HG02678 (cell line): Measurements from ENCODE around the gene PAX7.
"Not testable (repeated sequence)": the region's sequence is repeated elsewhere in the genome, so short reads cannot be mapped to it uniquely, and the experiment has no call there.

ENCODE experiments used
- ATAC-seq: cut with Tn5 transposase; IDR thresholded peaks from one replicate; pipeline ENCODE4 v1.9.1; 2021; ENCODE audit warnings: mild to moderate bottlenecking, moderate library complexity; ENCODE audit not compliant: unreplicated experiment

PAX7 gene

GRCh38 chr1:18748435-18748834 is 117.8 kb downstream of the PAX7 start:
- ATAC-seq = no peak

- ATAC-seq = no peak
Measured at GRCh38 chr1:18749569-18749968, 118.9 kb downstream of the PAX7 start.

DNA sequence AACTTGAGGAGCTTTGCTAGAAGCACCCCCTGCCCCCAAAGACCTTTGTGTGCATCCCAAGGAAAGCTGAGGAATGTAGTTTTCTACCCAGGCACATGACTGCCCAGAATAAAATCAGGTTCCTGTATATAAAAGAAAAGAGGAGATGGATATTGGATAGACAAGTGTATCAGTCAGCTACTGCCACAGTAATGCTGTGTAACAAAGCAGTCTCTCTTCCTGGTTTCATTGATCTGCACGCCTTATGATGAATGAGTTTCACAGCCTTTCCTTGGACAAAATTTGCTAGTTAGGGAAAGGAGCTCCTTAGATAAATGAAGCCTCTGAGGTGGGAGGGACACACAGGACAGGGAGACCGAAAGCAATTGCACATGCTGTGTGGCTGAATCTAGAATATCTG is 120.0 kb downstream of the PAX7 start:
- no peak for ATAC-seq

DNA sequence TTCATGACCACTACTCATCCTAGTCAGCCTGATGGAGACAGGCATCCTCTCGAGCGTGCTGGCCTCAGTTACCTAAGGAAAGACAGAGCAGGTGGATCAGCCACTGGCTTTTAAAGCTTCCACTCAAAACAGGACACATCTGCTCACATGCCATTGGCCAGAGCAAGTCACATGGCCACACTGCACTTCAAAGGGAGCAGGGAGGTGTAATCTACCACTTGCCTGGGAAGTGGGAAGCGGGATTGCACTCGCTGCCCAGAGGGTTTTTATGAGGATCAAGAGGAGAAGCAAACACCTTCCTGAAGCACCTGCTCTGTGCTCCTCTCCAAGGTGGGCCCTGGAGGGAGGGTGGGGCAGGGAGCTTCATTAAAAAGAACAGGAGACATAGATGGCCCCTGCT is 120.8 kb downstream of the PAX7 start:
- ATAC-seq = no peak

GRCh38 chr1:18752409-18752808 is 121.8 kb downstream of the PAX7 start:
- ATAC-seq = no peak

DNA sequence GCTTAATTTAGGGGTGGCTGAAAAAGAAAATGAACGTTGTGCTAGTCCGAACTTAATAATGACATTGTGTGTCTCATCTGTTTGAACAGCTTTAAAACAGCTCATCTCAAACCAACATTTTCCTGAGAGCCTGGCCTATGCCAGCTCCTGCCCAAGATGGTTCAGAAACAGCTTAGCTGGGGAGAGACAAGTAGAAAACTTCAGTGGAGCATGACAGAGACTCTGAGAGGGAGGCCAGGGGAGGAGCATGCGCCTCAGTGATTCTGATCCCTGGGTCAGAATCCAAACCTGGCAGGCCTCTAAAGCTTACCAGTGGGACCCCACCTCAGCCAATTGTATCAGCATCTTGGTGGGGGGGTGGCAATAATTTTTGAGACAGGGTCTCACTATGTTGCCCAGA is 129.5 kb downstream of the PAX7 start:
- no peak for ATAC-seq

DNA sequence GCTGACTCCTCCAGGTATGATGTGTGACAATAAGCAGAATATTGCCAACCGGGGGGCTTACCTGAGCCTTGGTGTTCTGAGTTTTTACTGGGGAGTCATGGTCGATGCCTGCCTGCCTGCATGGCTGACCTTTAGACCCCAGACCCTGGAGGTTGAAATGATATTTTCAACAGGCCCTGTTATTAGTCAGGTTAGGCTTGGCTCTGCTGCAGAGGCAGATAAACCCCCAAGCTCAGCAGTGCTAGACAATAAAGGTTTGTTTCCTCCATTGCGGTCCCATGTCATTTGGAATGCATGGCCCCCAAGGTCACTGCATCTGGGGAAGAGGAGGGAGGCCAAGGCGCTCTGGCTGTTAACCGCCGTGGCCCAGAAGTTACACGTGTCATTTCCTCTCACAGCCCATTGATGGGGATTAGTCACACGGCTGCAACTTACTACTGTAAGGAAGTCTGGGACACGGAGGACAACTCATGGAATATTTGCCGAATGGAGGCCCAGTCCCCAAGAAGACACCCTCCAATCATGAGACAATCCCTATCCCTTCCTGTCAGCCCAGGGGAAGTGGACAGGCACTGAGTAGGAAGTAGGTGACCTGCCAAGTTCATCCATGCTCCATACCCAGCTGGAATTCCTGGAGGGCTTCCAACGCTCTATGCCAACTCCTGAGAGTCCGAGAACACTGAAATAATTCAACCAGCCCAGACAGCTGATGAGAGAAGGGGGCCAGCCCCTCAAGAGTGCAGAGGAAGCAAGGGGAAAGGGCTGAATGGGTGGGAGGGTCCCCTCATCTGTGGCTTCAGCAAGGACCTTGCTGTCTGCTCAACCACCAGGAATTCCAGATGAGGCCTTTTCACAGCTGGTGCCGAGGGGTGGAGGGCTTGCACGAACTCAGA is 131.5 kb downstream of the PAX7 start:
- ATAC-seq = no peak

DNA sequence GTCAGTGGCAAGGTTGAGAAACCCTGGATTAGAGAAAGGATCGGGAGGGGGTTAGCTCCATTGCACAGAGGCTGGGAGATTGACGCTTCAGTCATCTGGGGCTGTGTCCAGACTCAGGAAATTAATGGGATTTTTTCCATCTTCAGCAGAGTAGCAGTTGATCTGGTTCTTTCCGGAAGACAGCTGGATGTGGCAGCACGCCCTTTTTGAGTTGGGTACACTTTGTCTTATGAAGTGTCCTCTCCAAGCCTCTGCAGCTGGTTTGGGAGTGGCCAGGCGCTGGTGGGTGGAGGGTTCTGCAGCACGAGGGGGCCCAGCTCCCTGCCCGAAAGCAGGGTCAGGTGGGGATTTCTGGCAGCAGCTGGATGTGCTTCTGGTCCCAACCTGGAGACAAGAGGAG is 133.7 kb downstream of the PAX7 start:
- ATAC-seq = no peak

DNA sequence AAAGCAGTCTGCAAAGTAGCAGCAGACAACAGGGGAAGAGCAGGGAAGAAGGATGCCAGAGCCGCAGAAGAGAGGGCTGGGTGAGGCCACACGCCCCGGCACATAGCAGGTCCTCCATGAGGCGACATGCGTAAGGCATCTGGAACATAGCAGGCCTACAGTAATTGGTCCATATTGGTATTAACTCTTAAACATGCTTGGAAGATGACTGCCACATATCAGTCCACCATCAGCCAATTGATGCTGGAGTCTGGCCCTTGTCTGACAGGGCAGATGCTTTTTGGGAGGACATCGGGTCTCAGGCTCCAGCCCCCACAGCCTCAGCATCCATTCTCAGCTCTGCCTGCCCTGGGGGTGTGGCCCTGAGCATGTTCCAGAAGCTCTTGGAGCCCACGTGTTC is 135.1 kb downstream of the PAX7 start:
- ATAC-seq = no peak

DNA sequence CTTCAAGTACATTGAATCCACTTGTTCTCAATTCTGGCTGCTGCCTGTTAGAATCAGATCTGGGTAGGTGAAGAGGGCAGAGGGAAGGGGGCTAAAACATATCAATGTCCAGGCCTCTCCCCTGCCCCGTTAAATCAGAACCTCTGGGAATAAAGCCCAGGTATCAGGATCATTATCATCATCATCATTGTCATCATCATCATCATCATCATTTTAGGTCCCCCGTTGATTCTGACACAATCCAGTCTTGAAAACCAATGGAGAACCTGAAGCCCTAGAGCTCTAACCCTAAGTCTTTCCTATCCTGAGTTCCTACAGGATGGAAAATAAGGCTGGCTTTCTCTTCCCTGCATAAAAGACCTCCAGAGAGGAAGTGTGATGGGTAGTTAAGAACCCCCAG is 135.7 kb downstream of the PAX7 start:
- no peak for ATAC-seq

- ATAC-seq = not testable (repeated sequence)
Measured at GRCh38 chr1:18767576-18767975, 136.9 kb downstream of the PAX7 start.

DNA sequence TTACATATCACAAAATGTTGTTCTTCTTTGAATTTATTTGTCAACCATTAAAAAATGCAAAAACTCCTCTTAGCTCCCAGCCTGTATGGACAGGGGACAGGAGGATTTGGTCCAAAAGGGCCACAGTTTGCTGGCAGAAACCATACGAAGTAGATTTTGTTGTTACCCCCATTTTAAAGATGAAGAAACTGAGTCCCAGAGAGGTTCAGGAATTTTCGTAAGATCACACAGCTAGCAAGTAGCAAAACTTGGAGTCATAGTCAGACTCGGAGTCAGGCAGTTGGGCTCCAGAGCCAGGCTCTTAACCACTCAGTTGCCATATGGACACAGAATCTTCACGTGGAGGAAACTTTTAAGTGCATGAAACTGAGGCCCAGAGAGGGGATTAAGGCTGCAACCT is 137.4 kb downstream of the PAX7 start:
- ATAC-seq = no peak

DNA sequence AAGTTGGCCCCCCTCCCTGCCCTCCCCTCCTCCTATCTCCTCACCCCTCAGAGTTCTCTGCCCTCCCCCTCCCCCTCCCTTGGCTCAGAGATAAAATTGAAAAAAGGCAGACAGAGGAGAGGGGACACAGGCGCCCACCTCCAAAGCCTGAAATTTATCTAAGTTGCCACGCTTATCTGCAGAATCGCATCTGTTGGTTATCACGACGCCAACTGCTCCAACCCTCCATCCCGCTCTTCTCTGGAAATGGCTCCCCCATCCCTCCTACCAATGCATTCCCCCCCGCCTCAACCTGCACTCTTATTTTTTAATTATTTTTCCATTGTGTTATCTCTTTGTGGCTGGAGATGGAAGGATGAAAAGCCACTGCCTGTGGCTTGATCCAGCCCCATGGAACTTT is 138.5 kb downstream of the PAX7 start:
- ATAC-seq = no peak

DNA sequence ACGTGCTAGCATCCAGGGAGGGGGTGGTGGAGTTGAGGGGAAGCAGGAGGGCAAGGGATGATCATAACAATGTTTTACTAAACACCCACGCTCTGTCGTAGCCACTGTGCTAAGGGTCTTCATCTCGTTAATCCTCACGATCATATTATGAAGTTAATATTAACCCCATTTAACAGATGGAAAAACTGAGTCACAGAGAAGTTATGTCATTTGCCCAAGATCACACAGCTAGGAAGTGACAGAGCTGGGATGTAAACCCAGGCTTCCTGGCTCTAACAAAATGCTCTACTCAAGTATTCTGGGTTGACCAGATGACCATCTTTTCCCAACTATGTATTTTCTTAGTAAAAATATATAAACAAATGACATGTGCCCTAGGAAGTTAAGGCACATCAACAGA is 140.2 kb downstream of the PAX7 start:
- no peak for ATAC-seq

DNA sequence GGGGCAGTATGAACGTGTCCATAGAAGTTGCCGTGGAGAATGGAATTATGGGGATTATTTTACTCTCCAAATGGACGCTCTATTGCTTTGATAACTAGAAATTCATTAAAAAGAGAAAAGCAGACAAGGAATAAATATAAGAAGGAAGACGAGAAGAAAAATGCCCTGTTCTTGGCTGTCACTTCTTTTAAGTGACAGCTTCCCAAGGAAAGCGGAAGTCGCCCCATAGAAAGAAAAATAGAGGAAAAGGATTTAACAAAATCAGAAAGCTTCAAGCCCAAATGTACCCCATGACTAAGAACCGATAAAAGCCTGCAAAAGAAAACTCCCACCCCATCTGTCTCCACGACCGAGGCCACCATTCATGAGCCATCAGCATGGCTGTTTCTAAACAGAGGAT is 143.1 kb downstream of the PAX7 start:
- no peak for ATAC-seq

- no peak for ATAC-seq
Measured at GRCh38 chr1:18775341-18775740, 144.7 kb downstream of the PAX7 start.

GRCh38 chr1:18776777-18777176 is 146.1 kb downstream of the PAX7 start:
- no peak for ATAC-seq

- ATAC-seq = no peak
Measured at GRCh38 chr1:18778437-18778836, 147.8 kb downstream of the PAX7 start.

DNA sequence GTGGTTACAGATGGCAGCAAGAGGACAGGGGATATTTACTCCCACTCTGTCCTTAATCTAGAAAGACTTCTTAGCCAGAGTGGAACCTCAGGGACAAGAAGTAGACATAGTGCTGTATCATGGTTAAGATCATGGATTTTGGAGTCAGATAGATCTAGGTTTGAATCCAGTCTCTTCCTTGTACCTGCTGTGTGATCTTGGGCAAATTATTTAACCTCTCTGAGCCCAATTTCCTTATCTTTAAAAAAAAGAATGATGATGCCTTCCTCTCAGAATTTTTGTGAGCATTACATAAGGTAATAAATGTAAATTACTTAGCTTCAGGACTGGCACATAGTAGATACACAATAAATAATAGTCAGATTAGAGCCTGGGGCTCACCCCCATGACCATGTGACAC is 150.4 kb downstream of the PAX7 start:
- ATAC-seq = no peak

- no peak for ATAC-seq
Measured at GRCh38 chr1:18783705-18784481, 153.2 kb downstream of the PAX7 start.

DNA sequence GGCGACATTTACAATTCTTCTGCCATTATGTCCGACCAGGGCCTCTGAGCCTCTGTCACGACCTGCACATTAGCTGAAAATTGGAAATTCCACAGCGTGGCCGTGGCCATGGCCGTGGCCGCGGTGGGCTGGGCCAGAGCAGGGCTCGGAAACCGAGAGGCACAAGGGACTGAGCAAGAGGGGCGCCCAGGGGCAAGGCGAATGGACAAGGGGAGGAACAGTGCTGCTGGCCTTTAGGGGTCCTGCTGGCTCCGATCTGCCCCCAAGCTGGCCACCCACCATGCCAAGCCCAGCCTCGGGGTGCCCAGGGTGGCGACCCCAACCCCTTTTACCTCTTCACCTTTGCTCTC is 153.8 kb downstream of the PAX7 start:
- no peak for ATAC-seq

DNA sequence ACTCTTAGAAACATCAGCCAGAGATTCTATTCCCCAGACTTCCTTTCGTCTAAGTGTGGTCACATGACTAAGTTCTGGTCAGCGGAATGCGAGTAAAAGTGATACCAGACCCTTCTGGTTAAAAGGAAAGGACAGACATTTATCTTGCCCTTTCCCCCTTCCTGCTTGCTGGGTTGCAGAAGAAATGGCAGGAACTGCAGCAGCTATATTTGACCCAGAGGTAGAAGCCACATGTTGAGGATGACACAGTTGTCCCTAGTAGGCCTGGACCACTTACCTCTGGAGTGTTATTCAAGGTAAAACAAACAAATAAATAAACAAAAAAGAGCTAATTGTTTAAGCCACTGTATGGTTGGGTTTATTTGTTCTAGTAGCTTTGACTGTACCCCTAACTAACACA is 155.5 kb downstream of the PAX7 start:
- ATAC-seq = no peak
